Neural progenitor cell (in vitro differentiated cells): Measurements from ENCODE around the gene SESTD1.

Experiments
- EZH2 ChIP-seq: fragments of 200-600 bp; sonication (generic); IDR thresholded peaks from 2 replicates; pipeline ENCODE4 v1.6.1; 2017; ENCODE audit warnings: antibody characterized with exemption, mild to moderate bottlenecking, moderate library complexity
- EZH2phosphoT487 ChIP-seq: fragments of 200-600 bp; sonication (generic); IDR thresholded peaks from 2 replicates; pipeline ENCODE4 v1.6.1; 2017; ENCODE audit warnings: antibody characterized with exemption
- TF ChIP-seq, protein P1 (sequence below): fragments of 200-600 bp; sonication (generic); IDR thresholded peaks from 2 replicates; pipeline ENCODE4 v1.5.1; 2017; ENCODE audit warnings: antibody characterized with exemption, mild to moderate bottlenecking

DNA sequence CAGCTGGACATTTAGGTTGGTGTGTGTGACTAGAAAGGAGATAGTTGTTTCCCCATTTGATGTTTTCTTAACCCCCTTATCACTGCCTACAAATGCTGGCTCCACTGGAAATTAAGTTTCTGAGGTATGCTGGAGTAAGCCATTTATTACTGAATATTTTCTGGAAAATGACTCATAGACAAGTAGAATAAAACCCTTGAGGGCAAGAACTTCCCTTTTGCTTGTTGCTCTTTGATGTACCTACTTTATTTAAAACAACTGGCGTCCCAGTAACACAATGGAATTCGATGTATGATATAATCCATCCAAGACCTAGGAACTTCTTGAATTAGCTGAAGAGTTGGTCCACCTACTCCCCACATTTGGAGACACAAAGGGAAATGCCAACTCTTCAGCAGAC lies 33.3 kb upstream of the SESTD1 start:
- TF ChIP-seq, protein P1, sequence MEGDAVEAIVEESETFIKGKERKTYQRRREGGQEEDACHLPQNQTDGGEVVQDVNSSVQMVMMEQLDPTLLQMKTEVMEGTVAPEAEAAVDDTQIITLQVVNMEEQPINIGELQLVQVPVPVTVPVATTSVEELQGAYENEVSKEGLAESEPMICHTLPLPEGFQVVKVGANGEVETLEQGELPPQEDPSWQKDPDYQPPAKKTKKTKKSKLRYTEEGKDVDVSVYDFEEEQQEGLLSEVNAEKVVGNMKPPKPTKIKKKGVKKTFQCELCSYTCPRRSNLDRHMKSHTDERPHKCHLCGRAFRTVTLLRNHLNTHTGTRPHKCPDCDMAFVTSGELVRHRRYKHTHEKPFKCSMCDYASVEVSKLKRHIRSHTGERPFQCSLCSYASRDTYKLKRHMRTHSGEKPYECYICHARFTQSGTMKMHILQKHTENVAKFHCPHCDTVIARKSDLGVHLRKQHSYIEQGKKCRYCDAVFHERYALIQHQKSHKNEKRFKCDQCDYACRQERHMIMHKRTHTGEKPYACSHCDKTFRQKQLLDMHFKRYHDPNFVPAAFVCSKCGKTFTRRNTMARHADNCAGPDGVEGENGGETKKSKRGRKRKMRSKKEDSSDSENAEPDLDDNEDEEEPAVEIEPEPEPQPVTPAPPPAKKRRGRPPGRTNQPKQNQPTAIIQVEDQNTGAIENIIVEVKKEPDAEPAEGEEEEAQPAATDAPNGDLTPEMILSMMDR: no peak
- no peak for TF ChIP-seq EZH2phosphoT487
- TF ChIP-seq EZH2: no peak
